Posterior vena cava (tissue), 2 donors: ENCODE measurements around the gene TPCN2. TPM values are rescaled to one million over a fixed set of nuclear protein-coding genes. Genes with fewer than 3 reads are reported as not detected.
"Not testable (repeated sequence)": the region's sequence is repeated elsewhere in the genome, so short reads cannot be mapped to it uniquely, and the experiment has no call there.

Experiments
- DNase-seq: peaks from one replicate; pipeline ENCODE4 v3.0.0-alpha.2; 2020; ENCODE audit warnings: low spot score
- intact Hi-C, 2 donors: fragments of 100-400 bp; cut with DNase I; formaldehyde crosslinking; loops; one replicate each; pipeline versions ENCODE4 v1.14.1 to v1.14.2; 2022 to 2023
- total RNA-seq, 2 donors: library from RNA; stranded (reverse); fragmentation: NEBNext Ultra II Directional; extraction: Animal tissue kit (Norgen Biotek cat#: 25700); gene quantifications; one replicate each; pipeline ENCODE4 v1.2.1, GENCODE V29; 2021
- donor health status: DM: yes; HTN: yes; CAD: no.
- donor health status: DM: yes; HTN: yes; CAD: no.

Gene TPCN2
- total RNA-seq, 2 donors from 2014 or later = 24.8 to 25.4 TPM

DNA sequence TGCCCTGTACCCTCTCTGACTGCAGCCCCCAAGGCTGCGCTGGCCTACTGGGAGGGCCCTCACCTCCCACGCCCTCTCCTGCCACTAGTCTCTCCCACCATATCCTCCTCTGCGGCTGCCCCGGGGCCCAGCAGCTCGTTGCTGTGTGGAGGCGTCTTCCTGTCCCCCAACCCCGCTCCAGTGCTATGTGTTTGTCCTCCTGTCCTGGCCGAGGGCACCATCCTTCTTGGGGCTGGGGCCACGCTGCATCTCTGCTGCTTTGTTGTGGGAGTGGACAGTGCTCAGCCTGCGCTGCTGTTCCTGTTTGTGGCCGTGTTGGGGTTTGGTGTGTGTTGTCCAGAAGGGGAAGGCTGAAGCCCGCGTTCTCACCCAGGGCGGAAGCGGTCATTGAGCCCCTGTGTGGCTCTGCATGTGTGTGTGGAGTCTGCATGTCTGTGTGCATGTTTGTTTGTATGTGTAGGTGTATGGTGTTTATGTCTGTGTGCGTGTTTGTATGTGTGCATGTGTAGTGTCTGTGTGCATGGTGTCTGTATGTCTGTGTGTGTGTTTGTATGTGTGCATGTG lies 15.7 kb downstream of the TPCN2 start:
- DNase-seq = no peak
- intact Hi-C loops = no loop called here

DNA sequence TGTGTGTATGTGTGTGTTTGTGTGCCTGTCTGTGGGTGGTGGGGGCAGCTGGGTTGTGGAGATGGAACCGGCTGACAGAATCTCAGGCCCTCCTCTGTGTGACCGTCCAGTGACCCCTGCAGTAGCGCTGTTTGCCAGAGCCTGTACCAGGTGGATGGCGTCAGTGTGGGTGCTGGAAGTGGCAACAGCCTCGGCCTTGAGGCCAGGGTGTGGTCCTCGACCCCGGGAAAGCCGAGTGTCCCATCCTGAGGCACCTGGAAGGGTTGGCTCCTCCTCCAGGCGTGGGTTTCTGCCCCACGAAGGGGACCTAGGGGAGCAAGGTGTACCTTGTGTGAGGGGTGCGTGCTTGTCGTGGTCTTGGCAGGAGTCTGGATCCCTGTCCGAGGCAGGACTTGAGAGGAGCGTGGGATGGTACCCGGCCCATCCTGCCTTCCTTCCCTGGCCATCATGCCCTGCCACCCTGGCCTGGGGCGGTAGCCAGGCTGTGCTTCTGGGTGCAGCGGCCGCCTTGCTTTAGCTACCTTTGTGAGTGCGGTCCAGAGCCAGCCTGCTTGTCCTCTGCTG lies 16.5 kb downstream of the TPCN2 start:
- DNase-seq = no peak
- intact Hi-C loops = no loop called here

DNA sequence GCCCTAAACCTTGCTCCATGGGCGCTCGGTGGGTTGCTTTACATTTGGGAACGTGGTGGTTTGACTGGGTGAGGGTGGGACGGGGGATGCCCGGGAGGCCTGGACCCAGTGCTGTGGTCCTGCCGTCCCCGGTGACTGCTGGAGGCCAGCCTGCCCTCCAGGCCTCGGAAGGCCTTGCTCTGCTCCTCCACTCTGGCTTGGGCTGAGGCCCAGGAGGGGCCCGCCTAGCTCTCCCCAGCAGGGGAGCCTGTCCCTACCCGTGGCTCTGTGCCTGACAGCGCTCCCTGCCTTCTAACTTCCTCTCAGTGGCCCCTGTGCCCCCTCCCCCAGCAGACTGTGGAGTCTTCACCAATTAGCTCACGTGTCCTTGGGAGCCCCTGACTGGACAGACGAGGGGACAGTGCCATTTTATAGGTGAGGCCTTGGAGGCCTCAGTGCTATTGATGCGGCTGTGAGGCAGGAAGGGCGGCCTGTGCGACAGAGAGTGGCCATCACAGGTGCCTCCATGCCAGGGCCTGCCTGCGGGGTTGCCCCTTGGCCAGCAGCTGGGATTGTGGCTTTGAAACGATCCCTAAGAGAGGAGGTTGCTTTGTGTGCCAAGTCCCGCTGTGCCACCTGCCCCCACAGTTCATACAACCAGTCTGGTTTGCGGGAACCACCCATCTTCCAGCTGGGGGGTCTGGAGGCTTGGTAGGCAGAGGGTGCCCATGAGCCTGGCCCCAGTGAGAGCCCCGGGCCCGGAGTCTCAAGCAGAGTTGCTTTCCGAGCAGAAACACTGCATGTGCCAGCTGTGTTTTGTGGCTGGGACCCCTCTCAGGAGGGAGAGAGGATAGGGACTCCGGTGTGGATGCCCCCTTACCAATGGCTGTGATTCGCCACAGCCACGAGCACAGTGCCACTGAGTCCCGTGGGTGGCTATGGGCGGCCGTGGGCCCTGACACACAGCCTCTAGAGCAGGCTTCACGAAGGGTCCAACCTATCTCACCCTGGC lies 17.7 kb downstream of the TPCN2 start:
- DNase-seq = no peak
- intact Hi-C loops = loop anchor here in 1 of 2 donors (1.0 kb wide), 1 partner anchor 27 kb away; no protein-coding TSS in a partner anchor

DNA sequence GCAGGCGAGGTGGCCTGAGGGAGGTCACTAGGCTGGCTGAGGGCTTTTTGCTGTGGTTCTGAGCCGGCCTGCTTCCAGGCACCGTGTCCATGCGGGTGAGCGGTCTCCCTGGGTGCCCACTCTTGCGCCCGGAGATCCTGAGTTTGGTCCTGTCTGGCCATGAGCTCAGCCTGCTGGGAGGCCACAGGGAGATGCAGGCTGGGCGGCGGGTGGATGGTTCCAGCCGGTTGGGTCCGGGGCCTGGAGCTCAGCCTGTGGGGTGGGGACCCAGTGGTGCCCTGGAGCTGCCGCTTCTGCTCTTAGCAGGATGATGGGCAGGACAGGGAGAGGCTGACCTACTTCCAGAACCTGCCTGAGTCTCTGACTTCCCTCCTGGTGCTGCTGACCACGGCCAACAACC lies 18.5 kb downstream of the TPCN2 start:
- intact Hi-C loops = loop anchor here in 1 of 2 donors (1.0 kb wide), 1 partner anchor 28 kb away; no protein-coding TSS in a partner anchor
- no peak for DNase-seq

DNA sequence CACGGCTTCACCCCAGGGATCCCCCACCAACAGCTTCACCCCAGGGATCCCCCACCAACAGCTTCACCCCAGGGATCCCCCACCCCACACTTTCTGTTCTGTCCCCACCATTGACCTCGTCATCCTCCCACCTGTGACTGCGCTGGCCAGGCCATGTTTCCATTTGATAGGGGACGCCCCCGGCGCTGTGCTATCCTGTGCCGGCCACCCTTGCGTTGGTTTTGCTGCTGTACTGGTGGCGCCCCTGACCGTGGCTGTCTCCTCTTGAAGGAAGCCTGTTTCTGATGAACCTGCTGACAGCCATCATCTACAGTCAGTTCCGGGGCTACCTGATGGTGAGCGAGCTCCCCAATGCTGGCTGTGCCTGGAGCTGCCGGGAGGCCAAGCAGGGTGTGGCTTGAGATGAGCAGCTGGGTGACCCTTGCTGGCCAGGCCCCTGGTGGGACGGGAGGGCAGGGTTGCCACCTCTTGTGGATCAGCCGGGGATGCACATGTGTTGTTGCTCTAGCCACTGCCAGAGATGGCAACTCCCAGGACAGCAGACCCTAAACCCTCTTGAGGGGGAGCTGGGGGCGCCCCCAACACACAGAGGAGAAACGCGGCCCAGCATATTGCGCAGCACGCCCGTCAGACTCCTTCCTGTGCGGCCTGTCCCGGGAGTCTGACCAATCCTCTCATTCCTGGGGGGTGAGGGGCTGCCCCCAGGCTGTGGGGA lies 22.5 kb downstream of the TPCN2 start:
- no peak for DNase-seq
- intact Hi-C loops = no loop called here

DNA sequence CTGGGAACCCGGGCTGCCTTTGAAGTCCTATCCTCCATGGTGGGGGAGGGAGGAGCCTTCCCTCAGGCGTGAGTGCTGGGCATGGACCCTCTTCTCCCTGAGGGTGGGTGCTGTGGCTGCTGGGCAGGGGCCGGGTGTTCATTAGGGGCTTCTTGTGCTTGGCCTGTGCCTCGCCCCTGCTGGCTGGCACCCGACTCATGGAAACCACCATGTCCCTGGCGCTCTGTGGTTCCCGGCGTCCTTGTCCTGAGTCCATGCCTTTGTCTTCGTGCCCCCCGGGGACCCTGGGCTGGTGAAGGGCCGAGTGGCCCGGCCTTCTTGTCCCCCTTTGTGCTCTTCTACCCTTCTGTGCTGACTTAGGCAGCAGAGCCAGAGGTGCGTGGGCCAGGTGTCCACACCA lies 23.2 kb downstream of the TPCN2 start:
- no peak for DNase-seq
- intact Hi-C loops = no loop called here

DNA sequence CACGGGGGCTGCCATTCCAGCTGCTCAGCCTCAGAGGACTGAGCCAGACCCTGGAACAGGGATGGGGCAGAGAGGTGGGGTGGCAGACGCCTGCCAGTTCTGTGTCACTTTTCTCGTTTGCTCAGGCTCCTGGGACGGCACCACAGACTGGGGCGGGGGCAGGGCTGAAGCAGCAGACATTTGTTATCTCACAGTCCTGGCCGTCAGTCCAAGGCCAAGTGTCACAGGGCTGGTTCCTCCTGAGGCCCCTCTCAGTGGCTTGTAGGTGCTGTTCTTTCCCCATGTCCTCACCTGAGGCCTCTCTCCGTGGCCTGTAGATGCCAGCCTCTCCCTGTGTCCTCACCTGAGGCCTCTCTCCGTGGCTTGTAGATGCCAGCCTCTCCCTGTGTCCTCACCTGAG lies 24.7 kb downstream of the TPCN2 start:
- no peak for DNase-seq
- intact Hi-C loops = no loop called here

DNA sequence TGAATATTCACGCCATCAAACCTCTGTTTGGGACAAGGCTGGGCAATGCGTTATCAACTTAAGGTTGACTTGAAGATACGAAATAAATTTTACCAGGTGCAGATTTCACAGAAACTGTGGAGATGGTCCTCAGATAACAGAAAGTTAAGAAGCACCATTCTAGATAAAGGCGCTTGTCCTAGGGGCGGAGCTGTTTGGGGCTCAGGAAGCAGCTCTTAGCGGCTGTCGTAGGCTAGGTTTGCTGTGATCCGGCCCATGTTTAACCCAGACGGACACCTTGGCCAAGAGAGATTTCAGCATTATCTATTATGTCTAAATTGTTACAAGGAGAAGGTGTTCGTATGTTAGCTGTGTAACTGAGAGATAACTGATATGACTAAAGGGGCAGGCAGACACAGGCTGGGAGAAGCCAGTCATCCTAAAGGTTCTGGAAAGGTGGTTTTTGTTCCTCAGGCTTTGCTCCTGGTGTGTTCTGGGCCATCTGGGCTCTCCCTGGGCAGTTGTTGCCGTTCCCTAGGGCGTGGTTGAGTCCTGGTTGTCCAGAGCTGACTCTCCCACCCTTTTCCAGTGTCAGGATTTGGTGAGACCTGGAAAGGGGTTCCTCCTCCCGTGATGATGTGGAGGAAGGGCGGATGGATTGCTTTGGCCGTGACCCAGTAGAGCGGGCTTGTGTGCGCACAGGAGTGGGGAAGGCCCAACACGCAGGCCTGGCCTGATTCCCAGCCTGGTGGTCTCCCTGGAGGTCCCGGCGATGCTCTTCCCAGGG lies 25.8 kb downstream of the TPCN2 start:
- no peak for DNase-seq
- intact Hi-C loops = no loop called here

DNA sequence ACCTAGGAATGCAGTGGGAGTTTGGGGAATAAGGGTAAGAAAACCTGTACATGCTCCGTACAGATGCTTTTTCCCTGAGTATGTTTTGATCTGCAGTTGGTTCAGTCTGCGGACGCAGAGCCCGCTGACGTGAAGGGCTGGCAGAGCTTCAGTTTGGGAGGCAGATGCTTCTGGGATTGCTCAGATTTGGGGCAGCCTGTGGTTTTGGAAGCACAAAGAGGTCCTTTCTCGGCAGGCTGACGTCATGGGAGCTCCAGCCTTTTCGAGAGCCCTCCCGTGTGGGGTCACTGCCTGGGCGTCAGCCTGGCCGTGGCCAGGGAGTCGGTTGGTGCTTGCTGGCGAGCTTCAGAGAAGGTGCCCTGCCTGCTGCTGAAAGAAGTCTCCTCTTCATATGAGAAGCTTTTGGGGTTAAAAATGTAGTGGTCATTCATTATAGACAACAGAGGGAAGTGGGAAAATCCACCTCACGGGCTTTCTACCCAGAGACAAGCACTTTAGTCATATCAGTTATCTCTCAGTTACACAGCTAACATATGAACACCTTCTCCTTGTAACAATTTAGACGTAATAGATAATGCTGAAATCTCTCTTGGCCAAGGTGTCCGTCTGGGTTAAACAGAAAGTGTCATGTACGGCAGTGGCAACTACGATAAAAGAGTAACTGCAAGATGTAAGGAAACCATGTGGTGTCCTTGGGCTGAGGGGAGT lies 26.8 kb downstream of the TPCN2 start:
- DNase-seq = peak; percentile 98
- intact Hi-C loops = no loop called here

DNA sequence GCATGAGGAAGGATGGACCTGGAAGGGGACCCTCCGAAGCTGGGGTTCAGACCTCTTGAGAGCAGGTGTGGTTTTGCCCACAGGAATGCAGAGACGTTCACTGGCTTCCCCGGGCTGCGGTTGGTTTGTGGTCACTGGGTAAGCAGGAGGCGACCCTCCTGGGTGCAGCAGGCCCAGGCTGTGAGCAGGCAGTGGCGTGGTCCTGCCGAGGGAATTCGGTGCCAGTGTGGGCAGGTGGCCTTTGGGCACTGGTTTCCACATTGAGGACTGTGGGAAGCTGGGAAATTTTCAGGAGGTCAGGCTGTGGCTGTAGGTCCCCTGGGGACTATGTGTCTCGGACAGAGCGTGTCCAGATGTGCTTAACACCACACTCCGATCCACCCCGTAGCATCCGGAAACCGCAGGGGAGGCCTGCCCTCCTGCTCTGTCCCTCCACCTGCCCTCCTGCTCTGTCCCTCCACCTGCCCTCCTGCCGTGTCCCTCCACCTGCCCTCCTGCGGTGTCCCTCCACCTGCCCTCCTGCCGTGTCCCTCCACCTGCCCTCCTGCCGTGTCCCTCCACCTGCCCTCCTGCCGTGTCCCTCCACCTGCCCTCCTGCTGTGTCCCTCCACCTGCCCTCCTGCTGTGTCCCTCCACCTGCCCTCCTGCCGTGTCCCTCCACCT lies 27.5 kb downstream of the TPCN2 start:
- DNase-seq = no peak
- intact Hi-C loops = no loop called here

DNA sequence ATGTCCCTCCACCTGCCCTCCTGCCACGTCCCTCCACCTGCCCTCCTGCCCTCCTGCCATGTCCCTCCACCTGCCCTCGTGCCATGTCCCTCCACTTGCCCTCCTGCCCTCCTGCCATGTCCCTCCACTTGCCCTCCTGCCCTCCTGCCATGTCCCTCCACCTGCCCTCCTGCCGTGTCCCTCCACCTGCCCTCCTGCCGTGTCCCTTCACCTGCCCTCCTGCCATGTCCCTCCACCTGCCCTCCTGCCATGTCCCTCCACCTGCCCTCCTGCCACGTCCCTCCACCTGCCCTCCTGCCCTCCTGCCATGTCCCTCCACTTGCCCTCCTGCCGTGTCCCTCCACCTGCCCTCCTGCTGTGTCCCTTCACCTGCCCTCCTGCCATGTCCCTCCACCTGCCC lies 28.2 kb downstream of the TPCN2 start:
- DNase-seq, intact Hi-C loops: not testable (repeated sequence)

DNA sequence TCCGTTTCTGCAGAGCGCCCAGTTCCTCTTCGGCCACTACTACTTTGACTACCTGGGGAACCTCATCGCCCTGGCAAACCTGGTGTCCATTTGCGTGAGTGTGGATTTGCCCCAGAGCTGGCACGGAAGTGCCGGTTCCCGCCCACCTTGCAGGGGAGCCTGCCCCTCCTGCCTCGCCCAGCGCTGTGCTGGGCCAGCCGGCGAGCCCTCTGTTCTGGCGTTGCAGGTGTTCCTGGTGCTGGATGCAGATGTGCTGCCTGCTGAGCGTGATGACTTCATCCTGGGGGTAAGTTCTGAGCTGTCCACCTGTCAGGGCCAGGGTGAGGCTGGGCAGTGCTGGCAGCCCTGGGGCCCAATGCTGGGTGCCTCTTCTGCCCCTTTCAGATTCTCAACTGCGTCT lies 29.8 kb downstream of the TPCN2 start:
- no peak for DNase-seq
- intact Hi-C loops = no loop called here

DNA sequence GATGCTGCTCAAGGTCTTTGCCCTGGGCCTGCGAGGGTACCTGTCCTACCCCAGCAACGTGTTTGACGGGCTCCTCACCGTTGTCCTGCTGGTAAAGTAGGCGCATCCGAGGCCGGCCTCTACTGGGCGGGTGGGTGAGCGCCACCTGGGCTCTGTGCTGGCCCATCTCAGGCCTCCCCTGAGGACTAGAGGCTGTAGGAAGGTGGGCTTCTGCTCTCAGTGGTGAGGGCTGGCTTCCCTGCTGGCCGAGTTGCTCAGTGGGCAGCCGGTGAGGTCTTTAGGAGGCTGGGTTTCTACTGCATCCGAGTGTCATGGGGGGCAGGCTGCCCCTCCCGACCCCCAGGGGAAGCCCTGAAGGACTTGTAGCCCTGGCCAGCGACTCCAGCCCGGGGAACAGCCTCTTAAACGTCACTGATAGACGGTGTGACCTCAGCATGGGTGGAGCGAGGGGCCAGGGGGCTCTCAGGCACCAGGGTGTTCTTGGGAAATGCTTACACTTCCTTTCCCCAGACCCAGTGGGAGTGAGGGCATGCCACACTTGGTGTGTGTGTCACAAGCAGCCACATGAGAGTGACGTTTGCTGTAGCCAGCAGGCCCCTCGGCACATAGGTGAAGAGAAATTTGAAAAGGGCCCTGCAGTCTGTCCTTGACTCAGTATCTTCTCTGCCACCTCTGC lies 30.3 kb downstream of the TPCN2 start:
- intact Hi-C loops = no loop called here

DNA sequence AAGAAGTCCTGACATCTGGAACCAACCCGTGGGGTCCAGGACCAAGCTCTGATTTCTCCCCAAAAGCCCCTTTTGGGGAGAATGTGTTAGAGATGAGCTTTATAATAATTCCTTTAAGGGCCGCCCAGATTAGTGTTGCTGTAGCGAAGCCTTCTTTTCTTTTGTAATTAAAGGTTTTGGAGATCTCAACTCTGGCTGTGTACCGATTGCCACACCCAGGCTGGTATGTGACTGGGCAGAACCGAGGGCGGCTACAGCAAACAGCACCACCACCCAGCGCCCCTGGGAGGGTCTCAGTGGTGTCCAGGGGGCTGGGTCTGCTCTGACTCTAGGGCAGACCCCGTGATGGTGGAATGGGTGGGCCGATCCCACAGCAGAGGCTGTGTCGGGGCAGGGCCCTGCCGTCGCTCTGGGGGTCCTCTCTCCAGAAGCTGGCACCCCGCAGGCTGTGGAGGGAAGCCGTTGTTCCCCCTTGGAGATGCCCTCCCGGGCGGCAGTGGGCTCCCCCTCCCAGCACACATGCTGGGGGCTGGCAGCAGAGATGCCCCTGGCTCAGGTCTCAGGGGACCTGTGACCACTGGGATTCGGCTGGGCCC lies 31.0 kb downstream of the TPCN2 start:
- DNase-seq = no peak
- intact Hi-C loops = loop anchor here (5.0 to 10.0 kb wide), 5 partner anchors 32 to 295 kb away; partner anchors contain the start of genes IGHMBP2 (in 1 of the 2), MRGPRF (in 1 of the 2), MRPL21 (in 1 of the 2) and TPCN2 (in 1 of the 2)

More for the DNA sequence above, 30.3 kb downstream of the TPCN2 start:
- DNase-seq = no peak

DNA sequence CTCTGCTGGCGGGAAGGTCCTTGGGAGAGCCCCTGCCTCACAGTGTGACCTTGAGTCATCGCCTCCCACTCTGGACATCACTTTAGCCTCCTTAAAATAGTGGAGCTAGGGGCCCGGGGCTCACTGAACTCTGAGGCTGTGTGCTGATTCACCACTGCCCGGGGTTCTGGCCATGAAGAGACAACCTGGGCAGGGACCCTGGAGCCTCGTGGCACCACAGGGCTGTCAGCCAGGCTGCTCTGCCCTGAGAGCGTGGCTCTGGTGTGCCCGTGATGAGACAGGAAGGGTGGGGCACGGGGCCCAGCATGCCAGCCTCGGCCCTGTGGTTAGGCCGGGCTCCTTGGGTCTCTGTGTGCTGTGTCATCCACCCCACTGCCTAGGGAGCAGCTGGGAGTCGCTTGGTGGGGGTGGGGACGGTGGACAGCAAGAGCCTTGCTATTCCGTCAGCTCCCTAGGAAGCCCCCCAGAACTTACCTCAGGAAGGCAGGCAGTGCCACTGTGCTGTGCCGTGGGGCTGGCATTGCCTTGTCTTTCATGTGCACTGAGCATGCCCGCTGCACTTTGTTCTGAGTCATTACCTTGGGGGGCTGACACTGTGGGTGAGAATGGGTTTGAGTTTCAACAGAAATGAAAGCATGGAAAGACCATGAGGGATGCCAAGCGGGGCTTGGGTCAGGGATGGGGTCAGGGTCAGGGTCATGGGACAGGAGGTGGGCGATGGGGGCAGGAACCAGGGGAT lies 31.7 kb downstream of the TPCN2 start:
- no peak for DNase-seq
- intact Hi-C loops = loop anchor here (5.0 to 10.0 kb wide), 5 partner anchors 33 to 296 kb away; partner anchors contain the start of genes IGHMBP2 (in 1 of the 2), MRGPRF (in 1 of the 2), MRPL21 (in 1 of the 2) and TPCN2 (in 1 of the 2)

DNA sequence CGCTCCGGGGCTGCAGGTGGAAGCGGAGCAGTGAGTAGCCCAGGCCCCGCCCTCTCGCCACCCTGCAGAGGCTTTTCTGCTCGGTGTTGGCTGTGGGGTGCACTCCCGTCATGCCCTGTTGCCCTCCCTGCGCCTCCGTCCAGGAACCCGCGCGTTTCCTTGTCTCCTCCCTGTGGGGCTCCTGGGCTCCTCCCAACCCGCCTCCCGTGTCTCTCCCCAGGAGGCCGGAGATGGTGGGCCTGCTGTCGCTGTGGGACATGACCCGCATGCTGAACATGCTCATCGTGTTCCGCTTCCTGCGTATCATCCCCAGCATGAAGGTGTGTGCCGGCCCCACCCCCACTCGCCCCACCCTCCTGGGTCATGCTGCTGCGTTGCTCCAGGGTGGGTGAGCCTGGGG lies 32.4 kb downstream of the TPCN2 start:
- intact Hi-C loops = loop anchor here (5.0 to 10.0 kb wide), 5 partner anchors 34 to 296 kb away; partner anchors contain the start of genes IGHMBP2 (in 1 of the 2), MRGPRF (in 1 of the 2), MRPL21 (in 1 of the 2) and TPCN2 (in 1 of the 2)
- DNase-seq = no peak
